ENCODE data around the gene FGF6.

DNA sequence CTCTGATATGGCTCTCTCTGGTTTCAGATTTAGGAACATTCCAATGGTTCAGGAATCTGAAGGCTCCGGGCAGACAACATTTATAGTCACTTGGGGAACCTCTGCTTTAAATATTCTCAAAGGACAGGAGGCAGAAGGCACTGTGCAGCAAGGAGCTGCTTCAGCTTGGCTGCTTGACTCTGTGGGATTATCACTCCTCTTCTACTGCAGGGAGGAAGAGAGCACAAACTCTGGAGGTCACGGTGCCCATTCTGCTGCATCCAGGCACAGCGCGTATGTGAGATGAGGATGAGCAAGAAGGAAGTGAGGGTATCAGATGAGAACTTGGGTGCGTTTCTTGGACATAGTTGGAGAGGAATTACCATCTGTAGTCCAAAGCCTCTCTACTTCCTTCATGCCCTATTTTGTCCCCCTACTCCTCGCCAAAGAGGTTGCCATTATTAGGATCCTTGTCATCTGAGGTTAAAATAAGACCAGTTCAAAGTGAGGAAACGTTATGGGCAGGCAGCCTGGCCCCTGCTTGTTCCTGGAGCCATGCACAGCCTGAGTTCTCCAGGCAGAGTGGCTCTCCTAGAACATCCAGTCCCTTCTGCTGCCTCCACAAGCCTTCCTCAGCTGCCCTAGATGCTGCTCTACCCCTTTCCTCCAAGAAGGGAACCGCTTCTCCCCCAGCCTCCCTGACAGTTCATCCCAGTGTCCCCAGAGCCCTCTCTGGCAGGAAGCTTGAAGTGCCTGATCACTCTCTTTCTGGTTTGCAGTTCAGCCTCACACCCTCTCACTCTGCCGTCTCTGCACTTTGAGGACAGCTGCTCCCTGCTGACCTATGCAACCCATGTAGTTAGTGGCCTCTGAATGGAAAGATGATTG is 12.5 kb downstream of the FGF6 start:
- TF ChIP-seq, protein P1, sequence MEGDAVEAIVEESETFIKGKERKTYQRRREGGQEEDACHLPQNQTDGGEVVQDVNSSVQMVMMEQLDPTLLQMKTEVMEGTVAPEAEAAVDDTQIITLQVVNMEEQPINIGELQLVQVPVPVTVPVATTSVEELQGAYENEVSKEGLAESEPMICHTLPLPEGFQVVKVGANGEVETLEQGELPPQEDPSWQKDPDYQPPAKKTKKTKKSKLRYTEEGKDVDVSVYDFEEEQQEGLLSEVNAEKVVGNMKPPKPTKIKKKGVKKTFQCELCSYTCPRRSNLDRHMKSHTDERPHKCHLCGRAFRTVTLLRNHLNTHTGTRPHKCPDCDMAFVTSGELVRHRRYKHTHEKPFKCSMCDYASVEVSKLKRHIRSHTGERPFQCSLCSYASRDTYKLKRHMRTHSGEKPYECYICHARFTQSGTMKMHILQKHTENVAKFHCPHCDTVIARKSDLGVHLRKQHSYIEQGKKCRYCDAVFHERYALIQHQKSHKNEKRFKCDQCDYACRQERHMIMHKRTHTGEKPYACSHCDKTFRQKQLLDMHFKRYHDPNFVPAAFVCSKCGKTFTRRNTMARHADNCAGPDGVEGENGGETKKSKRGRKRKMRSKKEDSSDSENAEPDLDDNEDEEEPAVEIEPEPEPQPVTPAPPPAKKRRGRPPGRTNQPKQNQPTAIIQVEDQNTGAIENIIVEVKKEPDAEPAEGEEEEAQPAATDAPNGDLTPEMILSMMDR (IDR thresholded peaks at IDR 0.05; ENCODE audit: low read length) = no peak
- TF ChIP-seq EZH2 (IDR thresholded peaks at IDR 0.05; ENCODE audit: borderline replicate concordance, low read length) = no peak

Data from OCI-LY1 (cell line).